Upper lobe of right lung (tissue), 1 donor: ENCODE results near the gene ROR2. TPM values are rescaled to one million over a fixed set of nuclear protein-coding genes. Genes with fewer than 3 reads are reported as not detected.

Source experiments
- ATAC-seq: fragments of 200-7000 bp; cut with Tn5 transposase; one replicate; pipeline ENCODE4 v1.9.1; 2020; ENCODE audit warnings: mild to moderate bottlenecking, moderate library complexity
- DNase-seq: peaks from one replicate; pipeline ENCODE4 v3.0.0-alpha.2; 2020
- H3K27ac ChIP-seq: fragments of 200-600 bp; one replicate; pipeline ENCODE4 v1.8.0; 2022
- H3K27me3 ChIP-seq: fragments of 200-600 bp; one replicate; pipeline ENCODE4 v1.8.0; 2022; ENCODE audit warnings: mild to moderate bottlenecking
- H3K36me3 ChIP-seq: fragments of 200-600 bp; one replicate; pipeline ENCODE4 v1.8.0; 2022
- H3K4me1 ChIP-seq: fragments of 200-600 bp; one replicate; pipeline ENCODE4 v1.8.0; 2022
- H3K4me3 ChIP-seq: fragments of 200-600 bp; one replicate; pipeline ENCODE4 v1.8.0; 2022; ENCODE audit warnings: mild to moderate bottlenecking
- H3K9me3 ChIP-seq: fragments of 200-600 bp; one replicate; pipeline ENCODE4 v1.8.0; 2022
- CTCF ChIP-seq: fragments of 200-600 bp; IDR thresholded peaks from one replicate; pipeline ENCODE4 v1.8.0; 2022; ENCODE audit warnings: antibody characterized with exemption
- intact Hi-C: fragments of 100-400 bp; cut with DNase I; formaldehyde crosslinking; loops from one replicate; pipeline ENCODE4 v1.11.0; 2022
- total RNA-seq: library from RNA; stranded (reverse); fragmentation: NEBNext Ultra II Directional; extraction: Animal tissue kit (Norgen Biotek cat#: 25700); gene quantifications from one replicate; pipeline ENCODE4 v1.2.1, GENCODE V29; 2021
- donor health status: DM: no; HTN: yes; CAD: no; lungs with severe emphysema.

Gene ROR2
- total RNA-seq, 1 donor from 2014 or later, result 5.5 TPM

- intact Hi-C loops, result no loop called here
- no peak for TF ChIP-seq CTCF
- Histone ChIP-seq H3K9me3 (no peaks in the 10 kb centered on the region), H3K27ac (no peak overlapping the region), H3K4me3 (no peak overlapping the region), H3K36me3 (no peaks in the 10 kb centered on the region), H3K4me1 (no peaks in the 10 kb centered on the region), H3K27me3 (no peaks in the 10 kb centered on the region)
- no peak for ATAC-seq
- DNase-seq, result no peak
Observed at GRCh38 chr9:91746357-91746756, 203.7 kb downstream of the ROR2 start.

- no peaks in the 10 kb centered on the region for H3K4me1 ChIP-seq
- H3K9me3 ChIP-seq, result no peaks in the 10 kb centered on the region
- intact Hi-C loops, result no loop called here
- H3K4me3 ChIP-seq, result no peak overlapping the region
- no peak for TF ChIP-seq CTCF
- H3K36me3 ChIP-seq, result no peaks in the 10 kb centered on the region
- no peaks in the 10 kb centered on the region for H3K27me3 ChIP-seq
- ATAC-seq (no peak), DNase-seq (no peak)
- no peak overlapping the region for H3K27ac ChIP-seq
Observed at GRCh38 chr9:91744114-91744513, 205.9 kb downstream of the ROR2 start.

- no peak for ATAC-seq
- no peaks in the 10 kb centered on the region for H3K27me3 ChIP-seq
- H3K36me3 ChIP-seq, result no peaks in the 10 kb centered on the region
- TF ChIP-seq CTCF, result no peak
- no peak for DNase-seq
- no peaks in the 10 kb centered on the region for H3K4me1 ChIP-seq
- H3K9me3 ChIP-seq, result no peaks in the 10 kb centered on the region
- no peak overlapping the region for H3K27ac ChIP-seq
- intact Hi-C loops, result no loop called here
- no peak overlapping the region for H3K4me3 ChIP-seq
Observed at GRCh38 chr9:91741522-91741921, 208.5 kb downstream of the ROR2 start.

GRCh38 chr9:91740701-91741100 is 209.3 kb downstream of the ROR2 start:
- no peaks in the 10 kb centered on the region for H3K27me3 ChIP-seq
- no peak overlapping the region for H3K4me3 ChIP-seq
- no peaks in the 10 kb centered on the region for H3K36me3 ChIP-seq
- no peaks in the 10 kb centered on the region for H3K9me3 ChIP-seq
- H3K27ac ChIP-seq, result no peak overlapping the region
- peak; percentile 21 for TF ChIP-seq CTCF
- no peaks in the 10 kb centered on the region for H3K4me1 ChIP-seq
- DNase-seq, result no peak
- ATAC-seq, result peak; percentile 10
- intact Hi-C loops, result no loop called here

GRCh38 chr9:91736898-91737601 is 213.0 kb downstream of the ROR2 start:
- Histone ChIP-seq H3K36me3 (no peaks in the 10 kb centered on the region), H3K4me3 (no peak overlapping the region), H3K27ac (no peak overlapping the region), H3K4me1 (no peaks in the 10 kb centered on the region), H3K9me3 (no peaks in the 10 kb centered on the region), H3K27me3 (no peaks in the 10 kb centered on the region)
- DNase-seq (no peak), ATAC-seq (no peak)
- intact Hi-C loops, result no loop called here
- no peak for TF ChIP-seq CTCF

- no peak overlapping the region for H3K4me3 ChIP-seq
- no peak for TF ChIP-seq CTCF
- no peaks in the 10 kb centered on the region for H3K4me1 ChIP-seq
- intact Hi-C loops, result no loop called here
- DNase-seq (no peak), ATAC-seq (no peak)
- H3K36me3 ChIP-seq, result no peaks in the 10 kb centered on the region
- H3K9me3 ChIP-seq, result no peaks in the 10 kb centered on the region
- no peaks in the 10 kb centered on the region for H3K27me3 ChIP-seq
- H3K27ac ChIP-seq, result no peak overlapping the region
Observed at GRCh38 chr9:91736311-91736710, 213.7 kb downstream of the ROR2 start.
